GM13977 (cell line): Measurements from ENCODE around the gene FBXO8.
"Not testable (repeated sequence)": the region's sequence is repeated elsewhere in the genome, so short reads cannot be mapped to it uniquely, and the experiment has no call there.

Experiments used
- DNase-seq: peaks from one replicate; pipeline ENCODE4 v3.0.0; 2012; ENCODE audit warnings: low spot score
- CTCF ChIP-seq: IDR thresholded peaks from 2 replicates; pipeline ENCODE4 v1.5.1; 2012; ENCODE audit warnings: mild to moderate bottlenecking, control low read depth; ENCODE audit not compliant: insufficient read depth; ENCODE audit errors: extremely low read depth, missing control alignments
- in situ Hi-C: fragments of 300-500 bp; cut with MboI; formaldehyde crosslinking; loops from one replicate; pipeline ENCODE4 v1.12.0; 2022; ENCODE audit warnings: low sequenced_read_pairs, low pct_unique_long_range_greater_than_20kb, mixed read lengths, inconsistent platforms; ENCODE audit not compliant: unreplicated experiment

FBXO8 gene

GRCh38 chr4:174263445-174263736 is 20.1 kb downstream of the FBXO8 start:
- no peak for DNase-seq
- no peak for TF ChIP-seq CTCF
- in situ Hi-C loops = no loop called here

GRCh38 chr4:174262624-174263444 is 20.6 kb downstream of the FBXO8 start:
- no peak for DNase-seq
- TF ChIP-seq CTCF = no peak
- in situ Hi-C loops = no loop called here

GRCh38 chr4:174261432-174261831 is 22.0 kb downstream of the FBXO8 start:
- DNase-seq, in situ Hi-C loops: not testable (repeated sequence)

- in situ Hi-C loops = no loop called here
- no peak for DNase-seq
- no peak for TF ChIP-seq CTCF
Observed at GRCh38 chr4:174260099-174260498, 23.4 kb downstream of the FBXO8 start.

- no peak for TF ChIP-seq CTCF
- DNase-seq = no peak
- in situ Hi-C loops = no loop called here
Observed at GRCh38 chr4:174259580-174259979, 23.9 kb downstream of the FBXO8 start.

GRCh38 chr4:174256277-174256713 is 27.2 kb downstream of the FBXO8 start:
- no peak for DNase-seq
- in situ Hi-C loops = no loop called here
- no peak for TF ChIP-seq CTCF

GRCh38 chr4:174255786-174256185 is 27.7 kb downstream of the FBXO8 start:
- in situ Hi-C loops = no loop called here
- no peak for TF ChIP-seq CTCF
- DNase-seq = no peak
